ENCODE data around the gene CCDC87. TPM values are rescaled to one million over a fixed set of nuclear protein-coding genes. Genes with fewer than 3 reads are reported as not detected.
A peak's percentile ranks its signal among the peaks of the same experiment; 100 is the strongest.

The CCDC87 gene
- total RNA-seq, 3 donors from 2014 or later, result 0.32 to 0.63 (median 0.58) TPM

DNA sequence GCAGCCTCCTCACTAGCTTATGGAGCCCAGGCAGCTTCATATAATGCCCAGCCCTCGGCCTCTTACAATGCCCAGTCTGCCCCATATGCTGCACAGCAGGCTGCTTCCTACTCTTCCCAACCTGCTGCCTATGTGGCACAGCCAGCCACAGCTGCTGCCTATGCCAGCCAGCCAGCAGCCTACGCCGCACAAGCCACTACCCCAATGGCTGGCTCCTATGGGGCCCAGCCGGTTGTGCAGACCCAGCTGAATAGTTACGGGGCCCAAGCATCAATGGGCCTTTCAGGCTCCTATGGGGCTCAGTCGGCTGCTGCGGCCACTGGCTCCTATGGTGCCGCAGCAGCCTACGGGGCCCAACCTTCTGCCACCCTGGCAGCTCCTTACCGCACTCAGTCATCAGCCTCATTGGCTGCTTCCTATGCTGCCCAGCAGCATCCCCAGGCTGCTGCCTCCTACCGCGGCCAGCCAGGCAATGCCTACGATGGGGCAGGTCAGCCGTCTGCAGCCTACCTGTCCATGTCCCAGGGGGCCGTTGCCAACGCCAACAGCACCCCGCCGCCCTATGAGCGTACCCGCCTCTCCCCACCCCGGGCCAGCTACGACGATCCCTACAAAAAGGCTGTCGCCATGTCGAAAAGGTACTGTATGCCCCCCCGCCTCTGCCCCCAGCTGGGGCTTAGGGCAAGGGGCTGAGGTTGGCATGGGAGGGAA, 32.3 kb upstream of the CCDC87 start:
- TF ChIP-seq, protein P1, sequence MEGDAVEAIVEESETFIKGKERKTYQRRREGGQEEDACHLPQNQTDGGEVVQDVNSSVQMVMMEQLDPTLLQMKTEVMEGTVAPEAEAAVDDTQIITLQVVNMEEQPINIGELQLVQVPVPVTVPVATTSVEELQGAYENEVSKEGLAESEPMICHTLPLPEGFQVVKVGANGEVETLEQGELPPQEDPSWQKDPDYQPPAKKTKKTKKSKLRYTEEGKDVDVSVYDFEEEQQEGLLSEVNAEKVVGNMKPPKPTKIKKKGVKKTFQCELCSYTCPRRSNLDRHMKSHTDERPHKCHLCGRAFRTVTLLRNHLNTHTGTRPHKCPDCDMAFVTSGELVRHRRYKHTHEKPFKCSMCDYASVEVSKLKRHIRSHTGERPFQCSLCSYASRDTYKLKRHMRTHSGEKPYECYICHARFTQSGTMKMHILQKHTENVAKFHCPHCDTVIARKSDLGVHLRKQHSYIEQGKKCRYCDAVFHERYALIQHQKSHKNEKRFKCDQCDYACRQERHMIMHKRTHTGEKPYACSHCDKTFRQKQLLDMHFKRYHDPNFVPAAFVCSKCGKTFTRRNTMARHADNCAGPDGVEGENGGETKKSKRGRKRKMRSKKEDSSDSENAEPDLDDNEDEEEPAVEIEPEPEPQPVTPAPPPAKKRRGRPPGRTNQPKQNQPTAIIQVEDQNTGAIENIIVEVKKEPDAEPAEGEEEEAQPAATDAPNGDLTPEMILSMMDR (IDR thresholded peaks at IDR 0.05), result no peak
- peaks cover 31% of the 10 kb centered on the region for H3K4me1 ChIP-seq (ENCODE audit: low read depth)
- no peak overlapping the region for H3K4me3 ChIP-seq
- DNase-seq, result no peak
- H3K36me3 ChIP-seq (ENCODE audit: low read depth), result peaks cover 25% of the 10 kb centered on the region
- no peak for ATAC-seq
- no peaks in the 10 kb centered on the region for H3K9me3 ChIP-seq
- intact Hi-C loops (cut with DNase I, micrococcal nuclease), result no loop called here

DNA sequence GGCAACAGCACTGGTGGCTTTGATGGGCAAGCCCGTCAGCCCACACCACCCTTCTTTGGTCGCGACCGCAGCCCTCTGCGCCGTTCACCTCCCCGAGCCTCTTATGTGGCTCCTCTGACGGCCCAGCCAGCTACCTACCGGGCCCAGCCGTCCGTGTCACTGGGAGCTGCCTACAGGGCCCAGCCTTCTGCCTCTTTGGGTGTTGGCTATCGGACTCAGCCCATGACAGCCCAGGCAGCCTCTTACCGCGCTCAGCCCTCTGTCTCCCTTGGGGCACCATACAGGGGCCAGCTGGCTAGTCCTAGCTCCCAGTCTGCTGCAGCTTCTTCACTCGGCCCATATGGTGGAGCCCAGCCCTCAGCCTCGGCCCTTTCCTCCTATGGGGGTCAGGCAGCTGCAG, 31.6 kb upstream of the CCDC87 start:
- peaks cover 35% of the 10 kb centered on the region for H3K4me1 ChIP-seq (ENCODE audit: low read depth)
- peaks cover 25% of the 10 kb centered on the region for H3K36me3 ChIP-seq (ENCODE audit: low read depth)
- no peak for DNase-seq
- H3K4me3 ChIP-seq, result no peak overlapping the region
- intact Hi-C loops (cut with DNase I, micrococcal nuclease), result no loop called here
- TF ChIP-seq, protein P1 (IDR thresholded peaks at IDR 0.05), result no peak
- H3K9me3 ChIP-seq, result no peaks in the 10 kb centered on the region
- ATAC-seq, result no peak

DNA sequence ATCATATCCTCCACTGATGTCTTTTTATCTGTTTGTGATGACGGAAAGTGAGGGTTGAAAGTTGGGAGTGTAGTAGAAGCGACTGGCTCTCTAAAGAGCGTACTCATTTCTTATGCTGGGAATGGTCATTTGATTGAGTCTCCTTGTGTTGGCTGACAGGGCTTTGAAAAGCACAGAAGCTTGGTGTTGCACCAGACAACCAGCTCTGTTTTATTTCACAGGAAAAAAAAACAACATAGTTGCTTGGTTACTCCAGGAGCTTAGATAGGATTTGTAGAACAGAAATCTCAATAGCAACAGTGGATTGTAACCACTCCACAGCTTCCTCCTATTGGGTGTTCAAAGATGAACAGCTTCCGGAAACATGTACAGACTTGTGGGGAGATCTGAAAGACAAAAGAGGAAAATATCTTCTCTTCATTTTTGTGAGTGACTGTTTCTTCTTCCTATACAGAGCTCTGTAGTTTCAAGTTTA, 26.3 kb upstream of the CCDC87 start:
- intact Hi-C loops (cut with DNase I, micrococcal nuclease), result no loop called here
- TF ChIP-seq, protein P1 (IDR thresholded peaks at IDR 0.05), result no peak
- Histone ChIP-seq H3K36me3 (ENCODE audit: low read depth) (no peaks in the 10 kb centered on the region), H3K4me3 (no peak overlapping the region), H3K9me3 (no peaks in the 10 kb centered on the region), H3K4me1 (ENCODE audit: low read depth) (peaks cover 49% of the 10 kb centered on the region)
- no peak for DNase-seq
- no peak for ATAC-seq

DNA sequence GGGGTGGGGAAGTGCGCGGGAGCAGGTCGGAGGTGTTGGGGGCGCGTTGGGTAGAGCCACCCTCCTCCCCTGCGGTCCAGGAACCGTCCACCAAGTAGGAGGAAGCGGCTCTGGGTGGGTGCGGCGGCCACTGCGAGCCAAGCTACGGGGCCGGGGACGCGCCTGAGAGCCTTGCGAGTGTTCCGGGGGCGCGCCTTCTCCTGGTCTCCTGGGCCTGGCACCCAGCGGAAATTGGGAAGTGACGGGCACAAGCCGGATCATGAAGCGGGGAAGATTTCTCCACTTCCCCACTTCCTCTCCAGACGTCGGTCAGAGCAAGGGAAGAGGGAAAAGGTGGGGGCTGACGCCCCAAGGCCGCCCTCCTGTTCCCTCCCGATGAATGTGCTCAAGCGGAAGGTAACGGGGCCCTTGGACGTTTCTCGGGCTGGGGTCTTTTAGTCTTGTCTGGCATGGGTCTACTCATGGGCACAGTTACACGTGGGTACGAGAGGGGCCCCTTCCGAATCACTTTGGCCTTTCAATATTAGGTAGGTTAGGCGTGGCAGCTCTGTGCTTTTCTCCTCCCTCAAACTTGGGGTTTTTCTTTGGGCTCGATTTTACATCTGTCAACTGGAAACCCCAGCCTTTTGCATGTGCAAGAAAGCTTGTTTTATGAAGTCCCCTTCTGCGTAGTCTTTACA, 24.4 kb upstream of the CCDC87 start:
- H3K4me1 ChIP-seq (ENCODE audit: low read depth), result peaks cover 37% of the 10 kb centered on the region
- ATAC-seq, result peak; percentile 69

DNA sequence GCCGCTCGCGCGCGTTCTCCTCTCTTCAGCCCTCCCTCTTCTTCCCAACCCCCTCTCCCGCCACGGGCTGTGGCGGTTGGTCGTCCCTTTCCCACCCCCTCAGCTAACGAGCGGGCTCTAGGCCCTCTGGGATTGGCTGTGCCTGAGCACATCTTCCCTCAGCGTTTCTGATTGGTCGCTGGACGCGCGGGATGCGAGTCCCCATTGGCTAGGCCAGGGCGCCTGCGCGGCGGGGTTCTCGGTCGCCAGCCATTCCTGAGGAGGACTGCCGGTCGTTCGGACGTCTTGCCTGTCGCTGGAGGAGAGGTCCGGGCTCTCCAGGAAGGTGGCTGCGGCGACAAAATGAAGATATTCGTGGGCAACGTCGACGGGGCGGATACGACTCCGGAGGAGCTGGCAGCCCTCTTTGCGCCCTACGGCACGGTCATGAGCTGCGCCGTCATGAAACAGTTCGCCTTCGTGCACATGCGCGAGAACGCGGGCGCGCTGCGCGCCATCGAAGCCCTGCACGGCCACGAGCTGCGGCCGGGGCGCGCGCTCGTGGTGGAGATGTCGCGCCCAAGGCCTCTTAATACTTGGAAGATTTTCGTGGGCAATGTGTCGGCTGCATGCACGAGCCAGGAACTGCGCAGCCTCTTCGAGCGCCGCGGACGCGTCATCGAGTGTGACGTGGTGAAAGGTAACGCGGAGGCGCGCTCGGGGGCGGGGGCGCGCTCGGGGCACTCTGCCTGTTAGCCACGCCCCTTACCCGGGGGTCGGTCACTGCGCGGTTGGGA, 23.7 kb upstream of the CCDC87 start, which contains the start of gene RBM14:
TSS of gene RBM14 (plus strand) at position 252 of the 776 bp plus-strand sequence. CDS start at position 343, 91 bp downstream.
- DNase-seq (peak; percentile 97 to 99 (median 98)), ATAC-seq (peak; percentile 94)
- no peaks in the 10 kb centered on the region for H3K9me3 ChIP-seq
- H3K4me3 ChIP-seq, result peak within 1 kb of the TSS; percentile 79
- TF ChIP-seq, protein P1 (IDR thresholded peaks at IDR 0.05), result no peak
- intact Hi-C loops (cut with DNase I, micrococcal nuclease), result no loop called here
- H3K36me3 ChIP-seq (ENCODE audit: low read depth), result no peaks in the 10 kb centered on the region
- H3K4me1 ChIP-seq (ENCODE audit: low read depth), result peaks cover 32% of the 10 kb centered on the region

More for the DNA sequence above, 24.4 kb upstream of the CCDC87 start:
- peak overlapping the region; percentile 79 for H3K4me3 ChIP-seq
- H3K9me3 ChIP-seq, result no peaks in the 10 kb centered on the region
- no peaks in the 10 kb centered on the region for H3K36me3 ChIP-seq (ENCODE audit: low read depth)
- no peak for DNase-seq
- intact Hi-C loops (cut with DNase I, micrococcal nuclease), result no loop called here
- TF ChIP-seq, protein P1 (IDR thresholded peaks at IDR 0.05), result no peak
